ENCODE measurements around the gene ABCC6.
"Not testable (repeated sequence)": the region's sequence is repeated elsewhere in the genome, so short reads cannot be mapped to it uniquely, and the experiment has no call there.

The ABCC6 gene

DNA sequence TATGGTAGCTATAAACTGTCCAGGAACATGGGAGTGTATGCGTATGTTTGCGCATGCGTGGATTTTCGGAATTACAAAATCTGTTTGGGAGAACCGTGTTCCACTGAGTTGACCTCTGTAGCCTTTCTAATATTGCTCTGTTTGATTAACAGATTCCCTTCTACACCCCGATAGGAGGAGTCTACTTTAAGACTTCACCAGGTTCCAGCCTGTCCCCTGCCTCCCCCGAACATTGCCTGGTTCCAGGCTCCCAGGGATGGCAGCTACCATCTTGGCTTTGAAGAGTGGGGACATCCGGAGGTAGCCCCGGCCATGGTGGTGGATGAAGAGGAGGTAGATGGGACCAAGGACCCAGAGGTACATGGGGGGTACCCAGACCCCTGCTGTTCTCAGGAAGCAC lies 1.9 kb downstream of the ABCC6 start:
- not testable (repeated sequence) for DNase-seq

GRCh38 chr16:16220449-16220848 lies 2.8 kb downstream of the ABCC6 start:
- not testable (repeated sequence) for DNase-seq

DNA sequence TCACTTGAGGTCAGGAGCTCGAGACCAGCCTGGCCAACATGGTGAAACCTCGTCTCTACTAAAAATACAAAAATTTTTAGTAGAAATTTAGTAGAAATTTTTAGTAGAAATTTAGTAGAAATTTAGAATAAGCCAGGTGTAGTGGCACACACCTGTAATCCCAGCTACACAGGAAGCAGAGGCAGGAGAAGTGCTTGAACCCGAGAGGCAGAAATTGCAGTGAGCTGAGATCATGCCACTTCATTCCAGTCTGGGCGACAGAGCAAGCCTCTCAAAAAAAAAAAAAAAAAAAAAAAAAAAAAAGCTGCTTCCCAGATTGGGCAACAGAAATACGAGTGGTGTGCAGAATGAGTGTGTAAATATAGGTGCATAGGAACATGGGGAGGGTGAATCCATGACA lies 4.5 kb downstream of the ABCC6 start:
- not testable (repeated sequence) for DNase-seq

DNA sequence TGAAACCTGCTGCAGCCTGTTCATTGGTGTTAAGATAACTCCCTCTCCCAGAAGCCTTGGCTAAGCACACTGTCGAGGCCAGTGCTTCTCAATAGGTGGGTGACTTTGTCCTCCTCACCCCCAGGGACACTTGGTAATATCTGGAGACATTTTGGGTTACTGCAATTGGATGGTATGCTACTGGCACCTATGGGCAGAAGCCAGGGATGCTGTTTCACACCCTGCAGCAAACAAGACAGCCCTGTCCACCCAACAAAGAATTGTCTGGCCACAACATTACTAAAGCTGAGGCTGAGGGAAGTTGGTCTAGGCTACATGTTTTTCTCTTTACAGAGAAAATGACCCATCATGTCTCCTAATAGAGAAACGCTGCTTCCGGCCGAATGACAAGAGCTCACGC lies 4.9 kb downstream of the ABCC6 start:
- not testable (repeated sequence) for DNase-seq

DNA sequence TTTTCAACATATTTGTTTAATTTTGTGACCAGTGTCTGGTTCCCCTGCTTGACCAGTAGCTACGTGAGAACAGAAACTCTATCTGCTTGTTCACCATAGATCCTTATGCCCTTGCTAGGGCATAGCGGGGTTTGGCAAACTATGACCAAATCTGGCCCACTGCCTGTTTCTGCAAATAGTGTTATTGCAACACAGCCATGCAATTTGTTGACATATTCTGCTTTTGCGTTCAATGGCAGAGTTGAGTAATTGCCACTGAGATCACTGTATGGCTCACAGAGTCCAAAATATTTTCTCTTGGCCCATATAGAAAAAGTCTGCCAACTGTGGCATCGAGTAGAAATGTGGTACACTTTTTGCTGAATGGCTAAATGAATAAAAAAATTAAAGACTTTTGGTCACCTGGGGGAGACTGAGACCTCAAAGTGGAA lies 9.4 kb downstream of the ABCC6 start:
- DNase-seq, result not testable (repeated sequence)

- not testable (repeated sequence) for DNase-seq
Observed at GRCh38 chr16:16211404-16211803, 11.9 kb downstream of the ABCC6 start.

- not testable (repeated sequence) for DNase-seq
Observed at GRCh38 chr16:16208461-16208860, 14.8 kb downstream of the ABCC6 start.

GRCh38 chr16:16207787-16208334 lies 15.4 kb downstream of the ABCC6 start:
- not testable (repeated sequence) for DNase-seq

GRCh38 chr16:16207097-16207786 lies 16.1 kb downstream of the ABCC6 start:
- not testable (repeated sequence) for DNase-seq

GRCh38 chr16:16205864-16206263 lies 17.4 kb downstream of the ABCC6 start:
- DNase-seq, result not testable (repeated sequence)

DNA sequence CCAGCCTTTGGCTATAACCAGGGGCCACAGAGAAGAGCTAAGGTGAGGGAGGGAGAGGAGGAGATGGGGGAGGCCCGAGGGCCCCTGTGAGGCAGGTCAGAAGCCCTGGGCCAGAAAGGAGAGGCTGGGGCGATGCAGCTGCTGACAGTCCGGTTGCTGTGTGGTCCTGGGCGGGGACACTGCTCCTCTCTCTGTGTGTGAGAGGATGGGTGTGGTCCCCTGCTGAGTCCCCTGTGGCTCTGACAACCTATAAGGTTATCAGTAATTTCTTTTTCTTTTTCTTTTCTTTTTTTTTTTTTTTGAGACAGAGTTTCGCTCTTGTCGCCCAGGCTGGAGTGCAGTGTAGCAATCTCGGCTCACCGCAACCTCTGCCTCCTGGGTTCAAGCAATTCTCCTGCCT lies 18.7 kb downstream of the ABCC6 start:
- not testable (repeated sequence) for DNase-seq

- not testable (repeated sequence) for DNase-seq
Observed at GRCh38 chr16:16203494-16203893, 19.8 kb downstream of the ABCC6 start.

DNA sequence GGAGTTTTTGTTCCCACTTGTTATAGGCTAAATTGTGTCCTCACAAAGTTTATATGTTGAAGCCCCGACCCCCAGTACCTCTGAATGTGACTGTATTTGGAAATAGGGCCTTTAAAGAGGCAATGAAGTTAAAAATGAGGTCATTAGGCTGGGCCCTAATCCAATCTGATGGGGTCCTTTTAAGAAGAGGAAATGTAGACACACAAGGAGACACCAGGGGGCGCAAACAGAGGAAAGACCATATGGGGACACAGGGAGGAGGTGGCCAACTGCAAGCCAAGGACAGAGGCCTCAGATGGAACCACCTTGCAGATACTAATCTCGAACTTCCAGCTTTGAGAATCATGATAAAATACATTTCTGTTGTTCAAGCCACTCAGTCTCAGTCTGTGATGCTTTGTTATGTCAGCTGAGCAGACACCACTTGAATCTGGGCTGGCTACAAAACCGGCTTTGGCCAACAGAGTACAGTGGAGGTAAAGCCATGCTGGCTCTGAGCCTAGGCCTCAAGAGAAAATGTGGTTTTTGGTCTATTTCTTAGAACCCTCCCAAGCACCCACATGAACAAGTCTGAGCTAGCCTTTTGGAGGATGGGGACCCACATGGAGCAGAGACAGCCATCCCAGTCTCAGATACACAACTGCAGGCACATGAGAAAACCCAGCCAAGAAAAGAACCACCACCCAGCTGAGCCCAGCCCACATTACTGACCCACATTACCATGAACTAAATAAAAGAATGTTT lies 20.7 kb downstream of the ABCC6 start:
- not testable (repeated sequence) for DNase-seq

- not testable (repeated sequence) for DNase-seq
Observed at GRCh38 chr16:16201880-16202279, 21.4 kb downstream of the ABCC6 start.

DNA sequence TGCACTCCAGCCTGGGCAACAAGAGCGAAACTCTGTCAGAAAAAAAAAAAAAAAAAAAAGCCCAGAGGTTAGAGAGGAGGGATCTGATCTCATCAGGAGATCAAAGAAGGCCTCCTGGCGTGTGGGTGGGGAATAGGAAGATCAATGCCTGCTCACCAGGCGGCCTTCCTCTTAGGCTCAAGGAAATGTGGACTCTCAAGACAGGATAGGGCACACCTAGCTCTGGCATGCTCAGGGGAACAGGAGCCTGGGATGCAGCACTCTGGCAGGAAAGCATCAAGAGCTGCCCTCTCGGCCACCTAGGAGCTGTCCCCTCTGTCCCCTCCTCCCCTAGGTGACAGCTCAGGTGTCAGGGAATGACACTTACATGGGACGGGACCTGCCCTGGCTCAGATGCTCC lies 22.9 kb downstream of the ABCC6 start:
- not testable (repeated sequence) for DNase-seq

DNA sequence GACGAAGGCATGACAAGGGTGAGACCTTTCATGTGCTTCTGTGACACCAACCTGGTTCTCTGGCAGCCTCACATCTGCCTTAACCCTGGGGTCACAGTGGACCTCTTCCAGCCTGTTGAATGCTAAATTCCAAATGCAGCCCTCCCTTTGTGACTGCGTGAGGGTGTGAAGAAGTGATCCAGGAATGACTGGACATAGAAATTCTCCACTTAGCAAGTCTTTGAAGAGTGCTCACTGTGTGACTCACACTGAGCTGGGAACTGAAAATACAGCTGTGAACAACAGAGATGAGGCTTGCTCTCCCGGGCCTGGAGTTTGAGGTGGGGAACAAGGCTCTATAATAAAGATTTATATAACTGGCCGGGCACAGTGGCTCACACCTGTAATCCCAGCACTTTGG lies 23.9 kb downstream of the ABCC6 start:
- DNase-seq, result not testable (repeated sequence)

- no peak for DNase-seq
Observed at GRCh38 chr16:16197966-16198365, 25.3 kb downstream of the ABCC6 start.

- no peak for DNase-seq
Observed at GRCh38 chr16:16197331-16197730, 26.0 kb downstream of the ABCC6 start.

DNA sequence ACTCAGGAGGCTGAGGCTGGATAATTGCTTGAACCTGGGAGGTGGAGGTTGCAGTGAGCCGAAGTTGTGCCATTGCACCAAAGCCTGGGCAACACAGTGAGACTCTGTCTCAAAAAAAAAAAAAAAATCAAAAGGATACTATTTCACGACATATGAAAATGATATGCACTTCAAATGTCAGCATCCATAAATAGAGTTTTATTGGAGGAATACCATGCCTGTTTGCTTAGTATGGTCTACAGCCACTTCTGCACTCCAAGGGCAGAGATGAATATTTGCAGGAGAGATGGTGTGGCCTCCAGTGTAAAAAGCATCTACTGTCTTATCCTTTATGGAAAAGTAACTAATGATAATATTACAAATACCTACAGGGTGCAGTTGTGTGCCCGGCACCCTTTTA lies 27.2 kb downstream of the ABCC6 start:
- no peak for DNase-seq

- no peak for DNase-seq
Observed at GRCh38 chr16:16191493-16192167, 31.7 kb downstream of the ABCC6 start.

GRCh38 chr16:16190966-16191365 lies 32.3 kb downstream of the ABCC6 start:
- DNase-seq, result not testable (repeated sequence)

DNA sequence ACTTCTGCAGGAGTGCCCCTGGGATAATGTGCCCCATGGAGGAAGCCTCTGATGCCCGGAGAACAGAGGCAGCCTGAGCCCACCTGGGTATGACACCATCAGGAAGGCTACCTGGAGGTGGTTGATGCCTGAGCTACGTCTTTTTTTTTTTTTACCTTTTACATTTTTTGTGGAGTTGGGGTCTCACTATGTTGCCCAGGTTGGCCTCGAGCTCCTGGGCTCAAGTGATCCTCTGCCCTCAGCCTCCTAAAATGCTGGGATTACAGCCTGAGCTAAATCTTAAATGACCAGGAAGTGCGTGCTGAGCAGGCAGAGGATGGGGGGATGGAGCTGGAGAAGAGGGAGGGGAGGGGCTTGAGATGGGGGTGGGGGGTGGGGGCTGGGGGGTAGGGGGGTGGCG lies 32.7 kb downstream of the ABCC6 start:
- no peak for DNase-seq

- no peak for DNase-seq
Observed at GRCh38 chr16:16189842-16190241, 33.5 kb downstream of the ABCC6 start.

All from right hindlimb (tissue), 1 donor.